ENCODE results near the gene RUNX2.

- TF ChIP-seq CTCF (IDR thresholded peaks at IDR 0.05) (no peak), EZH2 (IDR thresholded peaks at IDR 0.05; ENCODE audit: borderline replicate concordance, insufficient read depth, low read depth, low read length, poor library complexity, severe bottlenecking) (no peak)
Measured at GRCh38 chr6:45462190-45463134, 134.3 kb downstream of the RUNX2 start.
